ENCODE data around the gene SERF2. TPM values are rescaled to one million over a fixed set of nuclear protein-coding genes. Genes with fewer than 3 reads are reported as not detected.
"Not testable (repeated sequence)": the region's sequence is repeated elsewhere in the genome, so short reads cannot be mapped to it uniquely, and the experiment has no call there.

SERF2 gene
- total RNA-seq, 1 donor from 2014 or later: 539 TPM

DNA sequence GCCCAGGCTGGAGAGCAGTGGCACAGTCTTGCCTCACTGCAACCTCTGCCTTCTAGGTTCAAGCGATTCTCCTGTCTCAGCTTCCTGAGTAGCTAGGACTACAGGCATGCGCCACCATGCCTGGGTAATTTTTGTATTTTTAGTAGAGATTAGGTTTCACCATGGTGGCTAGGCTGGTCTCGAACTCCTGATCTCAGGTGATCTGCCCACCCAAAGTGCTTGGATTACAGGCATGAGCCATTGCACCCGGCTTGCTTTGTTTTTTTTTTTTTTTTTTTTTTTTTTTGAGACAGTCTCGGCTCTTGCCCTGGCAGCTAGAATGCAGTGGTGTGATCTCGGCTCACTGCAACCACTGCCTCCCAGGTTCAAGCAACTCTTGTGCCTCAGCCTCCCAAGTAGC, 40.4 kb downstream of the SERF2 start:
- not testable (repeated sequence) for H3K36me3 Mint-ChIP-seq

DNA sequence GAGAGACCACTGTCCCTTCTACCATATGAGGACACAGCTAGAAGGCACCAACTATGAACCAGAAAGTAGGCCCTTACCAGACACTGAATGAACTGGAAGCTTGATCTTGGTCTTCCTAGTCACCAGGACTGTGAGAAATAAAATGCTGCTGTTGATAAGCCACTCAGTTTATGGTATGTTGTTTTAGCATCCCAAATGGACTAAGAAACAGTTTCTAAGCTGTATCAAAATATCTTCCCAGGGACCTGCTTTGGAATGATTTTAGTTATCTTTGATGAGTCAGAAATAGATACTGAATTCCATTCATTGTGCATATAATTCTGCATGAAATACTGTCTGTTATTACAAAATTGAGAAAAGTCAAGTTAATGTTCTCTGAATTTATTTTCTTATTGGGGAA, 53.3 kb downstream of the SERF2 start:
- Mint-ChIP-seq H3K27me3 (ENCODE audit: low read depth) (no peaks in the 10 kb centered on the region), H3K9me3 (no peaks in the 10 kb centered on the region), H3K4me3 (no peak overlapping the region), H3K36me3 (peaks cover 4% of the 10 kb centered on the region), H3K27ac (no peak overlapping the region), H3K4me1 (no peaks in the 10 kb centered on the region)
- no peak for DNase-seq (ENCODE audit: low spot score in 2 of 2, unreplicated experiment in 2 of 2)
- TF ChIP-seq, protein P1, sequence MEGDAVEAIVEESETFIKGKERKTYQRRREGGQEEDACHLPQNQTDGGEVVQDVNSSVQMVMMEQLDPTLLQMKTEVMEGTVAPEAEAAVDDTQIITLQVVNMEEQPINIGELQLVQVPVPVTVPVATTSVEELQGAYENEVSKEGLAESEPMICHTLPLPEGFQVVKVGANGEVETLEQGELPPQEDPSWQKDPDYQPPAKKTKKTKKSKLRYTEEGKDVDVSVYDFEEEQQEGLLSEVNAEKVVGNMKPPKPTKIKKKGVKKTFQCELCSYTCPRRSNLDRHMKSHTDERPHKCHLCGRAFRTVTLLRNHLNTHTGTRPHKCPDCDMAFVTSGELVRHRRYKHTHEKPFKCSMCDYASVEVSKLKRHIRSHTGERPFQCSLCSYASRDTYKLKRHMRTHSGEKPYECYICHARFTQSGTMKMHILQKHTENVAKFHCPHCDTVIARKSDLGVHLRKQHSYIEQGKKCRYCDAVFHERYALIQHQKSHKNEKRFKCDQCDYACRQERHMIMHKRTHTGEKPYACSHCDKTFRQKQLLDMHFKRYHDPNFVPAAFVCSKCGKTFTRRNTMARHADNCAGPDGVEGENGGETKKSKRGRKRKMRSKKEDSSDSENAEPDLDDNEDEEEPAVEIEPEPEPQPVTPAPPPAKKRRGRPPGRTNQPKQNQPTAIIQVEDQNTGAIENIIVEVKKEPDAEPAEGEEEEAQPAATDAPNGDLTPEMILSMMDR (IDR thresholded peaks at IDR 0.05; ENCODE audit: unreplicated experiment): no peak

More for the DNA sequence above, 40.4 kb downstream of the SERF2 start:
- H3K4me1 Mint-ChIP-seq; H3K27ac Mint-ChIP-seq; H3K27me3 Mint-ChIP-seq (ENCODE audit: low read depth); H3K4me3 Mint-ChIP-seq; H3K9me3 Mint-ChIP-seq; DNase-seq (ENCODE audit: low spot score in 2 of 2, unreplicated experiment in 2 of 2): not testable (repeated sequence)

Small RNAs within 50 kb of the gene (microRNA-seq; reads per million reads assigned to microRNA genes)
- gene MIR1282: 2.6 reads per million

Other genes starting within 250 kb of the SERF2 start
- 53.2 to 61.5 TPM (median 56.0 TPM) in 3 replicates for gene PPIP5K1, start 202.1 kb upstream of the SERF2 start, total RNA-seq
- gene CKMT1B, start 198.3 kb upstream of the SERF2 start, total RNA-seq: 0.20 to 0.44 TPM in 2 of 3 replicates, not detected in the other
- gene STRC, start 173.5 kb upstream of the SERF2 start, total RNA-seq: 2.1 to 2.9 TPM (median 2.7 TPM) in 3 replicates
- 6.6 to 11.2 TPM (median 7.8 TPM) in 3 replicates for gene CATSPER2, start 143.5 kb upstream of the SERF2 start, total RNA-seq
- 0.29 to 0.42 TPM in 2 of 3 replicates, not detected in the other for gene CKMT1A, start 98.5 kb upstream of the SERF2 start, total RNA-seq
- gene PDIA3, start 45.9 kb upstream of the SERF2 start, total RNA-seq: 448 to 452 TPM (median 448 TPM) in 3 replicates
- 0.69 to 1.2 TPM (median 0.90 TPM) in 3 replicates for gene ELL3, start 15.4 kb upstream of the SERF2 start, total RNA-seq
- gene SERINC4, start 7.9 kb downstream of the SERF2 start, total RNA-seq: 0.09 to 0.20 TPM (median 0.18 TPM) in 3 replicates
- gene HYPK, start 8.3 kb downstream of the SERF2 start, total RNA-seq: 15.6 to 21.3 TPM (median 18.6 TPM) in 3 replicates
- 27.7 to 31.2 TPM (median 30.9 TPM) in 3 replicates for gene MFAP1, start 32.4 kb downstream of the SERF2 start, total RNA-seq
- 7.8 to 8.0 TPM (median 7.8 TPM) in 3 replicates for gene WDR76, start 34.7 kb downstream of the SERF2 start, total RNA-seq

Measured in mesothelial cell of epicardium (in vitro differentiated cells).